ENCODE results near the gene ADCYAP1R1. TPM values are rescaled to one million over a fixed set of nuclear protein-coding genes. Genes with fewer than 3 reads are reported as not detected.

ADCYAP1R1 gene
- polyA plus RNA-seq, 3 donors, result not detected

DNA sequence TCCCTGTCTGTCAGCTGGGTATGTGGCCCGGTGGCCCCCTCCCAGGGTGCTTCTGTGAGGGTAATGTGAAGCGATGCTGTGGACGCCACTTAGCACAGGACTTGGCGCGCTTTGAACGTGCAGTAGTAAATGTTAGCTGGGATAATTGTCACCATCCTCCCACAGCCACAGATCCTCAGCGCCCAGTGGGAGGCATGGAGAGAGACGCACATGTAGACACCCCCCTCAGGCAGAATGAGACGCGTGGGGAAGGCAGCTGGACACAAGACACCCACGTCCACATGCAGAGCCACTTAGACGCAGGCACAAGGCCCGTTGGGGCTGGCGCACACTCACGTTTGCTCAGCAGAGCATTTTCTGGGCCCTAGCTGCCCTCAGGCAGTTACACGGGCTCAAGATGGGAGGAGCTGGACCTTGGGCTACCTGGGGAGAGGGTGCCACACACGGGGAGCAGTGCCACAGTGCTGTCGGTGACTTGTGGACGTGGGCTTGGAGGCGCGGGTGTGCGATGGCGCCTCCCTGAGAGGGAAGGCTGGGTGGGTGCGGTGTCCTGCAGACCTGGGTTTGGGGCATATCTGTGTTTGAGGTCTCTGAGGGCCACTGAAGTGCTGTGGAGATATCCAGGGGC is 26.4 kb downstream of the ADCYAP1R1 start:
- Mint-ChIP-seq H3K36me3 (no peaks in the 10 kb centered on the region), H3K9me3 (peaks cover 0 to 1% (median 0%) of the 10 kb centered on the region in 7 donors), H3K4me1 (peaks cover 3% of the 10 kb centered on the region), H3K27ac (no peak overlapping the region), H3K4me3 (no peak overlapping the region), H3K27me3 (ENCODE audit: low read depth in 3 of 3) (peaks cover 11 to 18% (median 11%) of the 10 kb centered on the region in 3 donors)
- Histone ChIP-seq H3K4me1 (ENCODE audit: control insufficient read depth in 1 of 2, insufficient read depth in 2 of 2, low read length in 2 of 2) (no peaks in the 10 kb centered on the region), H3K79me2 (ENCODE audit: insufficient read depth, low read length) (no peaks in the 10 kb centered on the region), H3K4me3 (replicated peaks in 1 of 3; ENCODE audit: low read depth in 2 of 3, low read length in 3 of 3) (no peak overlapping the region), H3K4me2 (replicated peaks; ENCODE audit: extremely low read depth, low read length, poor library complexity, severe bottlenecking) (no peak overlapping the region), H2AFZ (ENCODE audit: insufficient read depth, low read depth, low read length, poor library complexity, severe bottlenecking) (no peak overlapping the region), H3K27ac (ENCODE audit: low read depth in 1 of 2, low read length in 2 of 2) (no peak overlapping the region), H3K9ac (ENCODE audit: insufficient read depth, low read length, poor library complexity, severe bottlenecking) (no peak overlapping the region), H3K36me3 (replicated peaks in 1 of 2; ENCODE audit: control insufficient read depth in 1 of 2, insufficient read depth in 2 of 2, low read length in 2 of 2) (no peaks in the 10 kb centered on the region), H3K9me3 (replicated peaks in 1 of 2; ENCODE audit: control insufficient read depth in 1 of 2, insufficient read depth in 1 of 2, low read length in 2 of 2) (no peaks in the 10 kb centered on the region), H3K27me3 (ENCODE audit: control insufficient read depth in 2 of 2, insufficient read depth in 2 of 2, low read length in 2 of 2) (no peaks in the 10 kb centered on the region), H4K20me1 (ENCODE audit: insufficient read depth, low read length) (no peaks in the 10 kb centered on the region)
- 91% methylated on average over 17 of the region's 24 CpGs for WGBS (ENCODE audit: insufficient coverage)
- intact Hi-C loops (cut with micrococcal nuclease), result no loop called here
- TF ChIP-seq, protein P1, sequence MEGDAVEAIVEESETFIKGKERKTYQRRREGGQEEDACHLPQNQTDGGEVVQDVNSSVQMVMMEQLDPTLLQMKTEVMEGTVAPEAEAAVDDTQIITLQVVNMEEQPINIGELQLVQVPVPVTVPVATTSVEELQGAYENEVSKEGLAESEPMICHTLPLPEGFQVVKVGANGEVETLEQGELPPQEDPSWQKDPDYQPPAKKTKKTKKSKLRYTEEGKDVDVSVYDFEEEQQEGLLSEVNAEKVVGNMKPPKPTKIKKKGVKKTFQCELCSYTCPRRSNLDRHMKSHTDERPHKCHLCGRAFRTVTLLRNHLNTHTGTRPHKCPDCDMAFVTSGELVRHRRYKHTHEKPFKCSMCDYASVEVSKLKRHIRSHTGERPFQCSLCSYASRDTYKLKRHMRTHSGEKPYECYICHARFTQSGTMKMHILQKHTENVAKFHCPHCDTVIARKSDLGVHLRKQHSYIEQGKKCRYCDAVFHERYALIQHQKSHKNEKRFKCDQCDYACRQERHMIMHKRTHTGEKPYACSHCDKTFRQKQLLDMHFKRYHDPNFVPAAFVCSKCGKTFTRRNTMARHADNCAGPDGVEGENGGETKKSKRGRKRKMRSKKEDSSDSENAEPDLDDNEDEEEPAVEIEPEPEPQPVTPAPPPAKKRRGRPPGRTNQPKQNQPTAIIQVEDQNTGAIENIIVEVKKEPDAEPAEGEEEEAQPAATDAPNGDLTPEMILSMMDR (IDR thresholded peaks at IDR 0.05), result no peak
- no peak for DNase-seq

DNA sequence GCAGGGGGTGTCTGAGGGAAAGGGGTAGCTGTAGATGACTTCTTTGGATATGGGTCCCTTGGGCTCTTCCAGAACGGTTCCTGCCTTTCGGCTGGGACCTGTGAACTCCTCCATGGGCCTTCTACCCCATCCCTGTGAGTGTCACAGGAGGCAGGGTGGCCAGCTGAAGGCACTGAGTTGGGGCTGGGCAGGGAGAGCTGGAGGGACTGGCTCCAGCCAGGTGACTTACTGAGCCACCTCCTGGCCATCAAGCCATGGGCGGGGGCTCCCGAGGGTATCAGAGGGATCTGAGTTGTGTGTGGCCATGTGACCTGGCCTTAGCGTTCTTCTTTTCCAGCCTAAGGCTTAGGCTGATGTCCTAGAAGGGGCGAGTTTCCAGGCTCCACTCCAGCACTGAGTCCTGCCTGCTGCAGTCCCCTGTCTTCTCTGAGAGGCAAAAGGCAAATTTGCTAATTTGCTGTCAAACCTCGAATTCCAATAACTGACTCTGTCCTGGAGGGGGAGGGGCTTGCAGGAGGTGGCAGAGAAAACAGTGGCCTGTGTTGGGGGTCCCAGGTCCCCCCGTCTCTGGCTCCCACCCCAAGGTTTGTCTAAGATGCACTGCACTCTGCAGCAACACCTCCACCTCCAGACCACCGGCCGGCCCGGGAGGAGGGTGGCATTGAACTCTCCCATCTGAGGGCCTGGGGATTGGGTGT is 27.2 kb downstream of the ADCYAP1R1 start:
- H3K4me1 ChIP-seq (ENCODE audit: control insufficient read depth in 1 of 2, insufficient read depth in 2 of 2, low read length in 2 of 2), result no peaks in the 10 kb centered on the region
- H3K4me3 ChIP-seq (replicated peaks in 1 of 3; ENCODE audit: low read depth in 2 of 3, low read length in 3 of 3), result no peak overlapping the region
- H3K9me3 ChIP-seq (replicated peaks in 1 of 2; ENCODE audit: control insufficient read depth in 1 of 2, insufficient read depth in 1 of 2, low read length in 2 of 2), result no peaks in the 10 kb centered on the region
- peaks cover 0 to 1% (median 0%) of the 10 kb centered on the region in 7 donors for H3K9me3 Mint-ChIP-seq
- no peak overlapping the region for H3K4me2 ChIP-seq (replicated peaks; ENCODE audit: extremely low read depth, low read length, poor library complexity, severe bottlenecking)
- intact Hi-C loops (cut with micrococcal nuclease), result no loop called here
- peaks cover 10 to 18% (median 11%) of the 10 kb centered on the region in 3 donors for H3K27me3 Mint-ChIP-seq (ENCODE audit: low read depth in 3 of 3)
- no peaks in the 10 kb centered on the region for H4K20me1 ChIP-seq (ENCODE audit: insufficient read depth, low read length)
- H3K36me3 Mint-ChIP-seq, result no peaks in the 10 kb centered on the region
- H3K27me3 ChIP-seq (ENCODE audit: control insufficient read depth in 2 of 2, insufficient read depth in 2 of 2, low read length in 2 of 2), result no peaks in the 10 kb centered on the region
- TF ChIP-seq, protein P1 (IDR thresholded peaks at IDR 0.05), result no peak
- H3K4me1 Mint-ChIP-seq, result peaks cover 3% of the 10 kb centered on the region
- H2AFZ ChIP-seq (ENCODE audit: insufficient read depth, low read depth, low read length, poor library complexity, severe bottlenecking), result no peak overlapping the region
- H3K36me3 ChIP-seq (replicated peaks in 1 of 2; ENCODE audit: control insufficient read depth in 1 of 2, insufficient read depth in 2 of 2, low read length in 2 of 2), result no peaks in the 10 kb centered on the region
- DNase-seq, result no peak
- no peak overlapping the region for H3K4me3 Mint-ChIP-seq
- H3K9ac ChIP-seq (ENCODE audit: insufficient read depth, low read length, poor library complexity, severe bottlenecking), result no peak overlapping the region
- no peaks in the 10 kb centered on the region for H3K79me2 ChIP-seq (ENCODE audit: insufficient read depth, low read length)
- 83% methylated on average over 5 of the region's 11 CpGs for WGBS (ENCODE audit: insufficient coverage)
- no peak overlapping the region for H3K27ac ChIP-seq (ENCODE audit: low read depth in 1 of 2, low read length in 2 of 2)
- H3K27ac Mint-ChIP-seq, result no peak overlapping the region
